Neural cell (in vitro differentiated cells): ENCODE measurements around the gene WIF1. TPM values are rescaled to one million over a fixed set of nuclear protein-coding genes. Genes with fewer than 3 reads are reported as not detected.

Experiments
- H2AFZ ChIP-seq: fragments of 200-600, 300-800 bp; sonication (generic), shearing (Covaris generic); 2 replicates; pipeline ENCODE4 v1.6.0; 2014; ENCODE audit warnings: low read depth, mild to moderate bottlenecking, antibody characterized with exemption, low read length, moderate library complexity
- H3F3A ChIP-seq: fragments of 200-600 bp; shearing (Covaris generic); 2 replicates; pipeline ENCODE4 v1.6.1; 2016; ENCODE audit warnings: mild to moderate bottlenecking, moderate library complexity, mixed read lengths, antibody characterized with exemption, low read length; ENCODE audit not compliant: insufficient read depth, poor library complexity, severe bottlenecking
- H3K27ac ChIP-seq: fragments of 200-600, 300-800 bp; sonication (generic), shearing (Covaris generic); 2 replicates; pipeline ENCODE4 v1.5.1; 2014; ENCODE audit warnings: mild to moderate bottlenecking, low read length, moderate library complexity
- H3K27me3 ChIP-seq: fragments of 300-800, 200-600 bp; sonication (generic), shearing (Covaris generic); 2 replicates; pipeline ENCODE4 v1.6.0; 2014; ENCODE audit warnings: mild to moderate bottlenecking, low read depth, low read length, moderate library complexity; ENCODE audit not compliant: insufficient read depth
- H3K36me3 ChIP-seq: fragments of 300-800, 200-600 bp; sonication (generic), shearing (Covaris generic); 2 replicates; pipeline ENCODE4 v1.5.1; 2014; ENCODE audit warnings: mild to moderate bottlenecking, antibody characterized with exemption, low read length, moderate library complexity; ENCODE audit not compliant: insufficient read depth
- H3K4me2 ChIP-seq: fragments of 300-800, 200-600 bp; sonication (generic), shearing (Covaris generic); 2 replicates; pipeline ENCODE4 v1.6.0; 2014; ENCODE audit warnings: mild to moderate bottlenecking, low read length
- H3K4me3 ChIP-seq: fragments of 300-800, 200-600 bp; sonication (generic), shearing (Covaris generic); 2 replicates; pipeline ENCODE4 v1.5.1; 2014; ENCODE audit warnings: mild to moderate bottlenecking, low read length, moderate library complexity
- H3K79me2 ChIP-seq: fragments of 200-600 bp; shearing (Covaris generic); replicated peaks from 2 replicates; pipeline ENCODE4 v1.6.0; 2014; ENCODE audit warnings: mild to moderate bottlenecking, low read length, moderate library complexity; ENCODE audit not compliant: insufficient read depth
- H3K9ac ChIP-seq: fragments of 300-800, 200-600 bp; sonication (generic), shearing (Covaris generic); 2 replicates; pipeline ENCODE4 v1.6.1; 2016; ENCODE audit warnings: mild to moderate bottlenecking, low read length, mixed read lengths
- H3K9me2 ChIP-seq: fragments of 200-600 bp; shearing (Covaris generic); 2 replicates; pipeline ENCODE4 v1.6.1; 2016; ENCODE audit warnings: mild to moderate bottlenecking, low read length, mixed read lengths; ENCODE audit not compliant: insufficient read depth
- H3K9me3 ChIP-seq: fragments of 200-600, 300-800 bp; sonication (generic), shearing (Covaris generic); 2 replicates; pipeline ENCODE4 v1.6.1; 2016; ENCODE audit warnings: mild to moderate bottlenecking, mixed run types, low read length, moderate library complexity, mixed read lengths
- H4K20me1 ChIP-seq: fragments of 200-600 bp; shearing (Covaris generic); 2 replicates; pipeline ENCODE4 v1.6.1; 2016; ENCODE audit warnings: mild to moderate bottlenecking, mixed run types; ENCODE audit not compliant: insufficient read depth
- CTCF ChIP-seq: fragments of 450-650 bp; IDR thresholded peaks from 2 replicates; pipeline ENCODE4 v1.5.1; 2014; ENCODE audit warnings: antibody characterized with exemption, mild to moderate bottlenecking, moderate library complexity; ENCODE audit not compliant: poor library complexity, severe bottlenecking
- EP300 ChIP-seq: fragments of 450-650 bp; conservative IDR thresholded peaks from 2 replicates; pipeline ENCODE4 v1.6.1; 2014; ENCODE audit warnings: antibody characterized with exemption, mild to moderate bottlenecking, moderate library complexity; ENCODE audit not compliant: poor library complexity, severe bottlenecking
- EZH2 ChIP-seq: fragments of 200-600, 300-800 bp; shearing (Covaris generic), sonication (generic); IDR thresholded peaks from 2 replicates; pipeline ENCODE4 v1.6.1; 2014; ENCODE audit warnings: antibody characterized with exemption, low read length, borderline replicate concordance, mild to moderate bottlenecking; ENCODE audit not compliant: insufficient read depth, poor library complexity, severe bottlenecking
- MXI1 ChIP-seq: fragments of 450-650 bp; conservative IDR thresholded peaks from 2 replicates; pipeline ENCODE4 v1.6.1; 2014; ENCODE audit warnings: antibody characterized with exemption, mild to moderate bottlenecking; ENCODE audit not compliant: poor library complexity, severe bottlenecking
- POLR2AphosphoS5 ChIP-seq: IDR thresholded peaks from 2 replicates; pipeline ENCODE4 v1.6.1; 2012
- RAD21 ChIP-seq: fragments of 450-650 bp; conservative IDR thresholded peaks from 2 replicates; pipeline ENCODE4 v1.6.1; 2014; ENCODE audit warnings: antibody characterized with exemption, mild to moderate bottlenecking, moderate library complexity
- REST ChIP-seq: IDR thresholded peaks from 2 replicates; pipeline ENCODE4 v1.6.1; 2012; ENCODE audit warnings: borderline replicate concordance
- SMC3 ChIP-seq: fragments of 450-650 bp; conservative IDR thresholded peaks from 2 replicates; pipeline ENCODE4 v1.6.1; 2014; ENCODE audit warnings: antibody characterized with exemption, mild to moderate bottlenecking, moderate library complexity; ENCODE audit not compliant: poor library complexity
- TAF1 ChIP-seq: IDR thresholded peaks from 2 replicates; pipeline ENCODE4 v1.6.1; 2012; ENCODE audit warnings: low read depth
- polyA plus RNA-seq: library from polyadenylated mRNA; depleted of rRNA; stranded (reverse); fragments of >200 nt; gene quantifications from 2 replicates; pipeline ENCODE4 v1.2.3, GENCODE V29; 2014

WIF1 gene
- polyA plus RNA-seq, 1 donor from 2014 or later: 0.77 TPM

GRCh38 chr12:65045269-65045668, 75.8 kb downstream of the WIF1 start:
- Histone ChIP-seq H2AFZ (no peak overlapping the region), H3K9me3 (no peaks in the 10 kb centered on the region), H3K27ac (no peak overlapping the region), H3K27me3 (no peaks in the 10 kb centered on the region), H3K9ac (no peak overlapping the region), H3K9me2 (no peaks in the 10 kb centered on the region), H3F3A (no peaks in the 10 kb centered on the region), H3K79me2 (no peaks in the 10 kb centered on the region), H4K20me1 (no peaks in the 10 kb centered on the region), H3K4me3 (no peak overlapping the region), H3K4me2 (no peak overlapping the region), H3K36me3 (no peaks in the 10 kb centered on the region)
- TF ChIP-seq RAD21: no peak
- TF ChIP-seq REST: no peak
- no peak for TF ChIP-seq EP300
- TF ChIP-seq POLR2AphosphoS5: no peak
- TF ChIP-seq TAF1: no peak
- TF ChIP-seq CTCF: no peak
- TF ChIP-seq EZH2: no peak
- no peak for TF ChIP-seq SMC3
- TF ChIP-seq MXI1: no peak

- no peak for TF ChIP-seq POLR2AphosphoS5
- TF ChIP-seq CTCF: no peak
- TF ChIP-seq TAF1: no peak
- TF ChIP-seq RAD21: no peak
- TF ChIP-seq EZH2: no peak
- TF ChIP-seq MXI1: no peak
- no peak for TF ChIP-seq REST
- TF ChIP-seq EP300: no peak
- no peak for TF ChIP-seq SMC3
These were observed 81.8 kb downstream of the WIF1 start for GRCh38 chr12:65039301-65039700.

More at GRCh38 chr12:65039301-65039700, 81.8 kb downstream of the WIF1 start:
- Histone ChIP-seq H3F3A (no peaks in the 10 kb centered on the region), H3K9me3 (no peaks in the 10 kb centered on the region), H3K79me2 (no peaks in the 10 kb centered on the region), H3K4me2 (no peak overlapping the region), H4K20me1 (no peaks in the 10 kb centered on the region), H3K9ac (no peak overlapping the region), H3K36me3 (no peaks in the 10 kb centered on the region), H3K9me2 (no peaks in the 10 kb centered on the region), H3K27me3 (no peaks in the 10 kb centered on the region), H2AFZ (no peak overlapping the region), H3K4me3 (no peak overlapping the region), H3K27ac (no peak overlapping the region)
